IMR-90 (cell line): ENCODE results near the gene SMKR1. TPM values are rescaled to one million over a fixed set of nuclear protein-coding genes. Genes with fewer than 3 reads are reported as not detected.

ENCODE experiments used
- microRNA-seq, 2 experiments: library from miRNA; stranded (forward) in 1 of 2; unstranded in 1 of 2; fragments of 10-50 nt in 1 of 2; fragments of <30 nt in 1 of 2; gene quantifications in 1 of 2; microRNA quantifications in 1 of 2; one replicate each; pipeline versions ENCODE3 to v1.1.0; 2013 to 2020; ENCODE audit not compliant: insufficient read depth in 1 of 2, insufficient read length in 1 of 2, unreplicated experiment in 1 of 2
- polyA plus RNA-seq, 3 experiments: library from polyadenylated mRNA; depleted of rRNA; stranded (reverse); fragments of >200 nt; gene quantifications; 2 replicates each; pipeline ENCODE4 v1.2.3, GENCODE V29; 2012; ENCODE audit warnings: low replicate concordance in 1 of 3
- small RNA-seq, 5 experiments: library from RNA; depleted of rRNA; stranded (forward); fragments of <200 nt; gene quantifications; one replicate each; pipeline ENCODE3, GENCODE V24; 2012
- total RNA-seq: library from RNA; depleted of rRNA; stranded (reverse); fragments of >200 nt; gene quantifications from 2 replicates; pipeline ENCODE4 v1.2.3, GENCODE V29; 2012; rRNA removed

The SMKR1 gene
- total and polyA plus RNA-seq, 2 of the 4 experiments (the other 2 are of a cell fraction) = 0.26 TPM; not detected in 1

Small RNAs within 50 kb of the gene (microRNA-seq; reads per million reads assigned to microRNA genes)
- gene RNU1-72P (ENCODE audit: insufficient read depth, insufficient read length) (not detected), gene SNRPGP3 (ENCODE audit: insufficient read depth, insufficient read length) (not detected)

Small RNAs within 50 kb of the gene (small RNA-seq; reads per million reads assigned to genes)
- 0 reads per million in 5 experiments for gene RNU1-72P
- gene SNRPGP3 = 0 reads per million in 5 experiments

Other genes starting within 250 kb of the SMKR1 start
- gene STRIP2, start 68.1 kb upstream of the SMKR1 start, total RNA-seq = 2.2 and 3.0 TPM in 2 replicates
- 1.6 and 1.8 TPM in 2 replicates for gene STRIP2, start 68.1 kb upstream of the SMKR1 start, polyA plus RNA-seq (2012; rRNA removed)
- 12.2 and 15.8 TPM in 2 replicates for gene NRF1, start 109.2 kb downstream of the SMKR1 start, total RNA-seq
- 7.8 and 11.4 TPM in 2 replicates for gene NRF1, start 109.2 kb downstream of the SMKR1 start, polyA plus RNA-seq (2012; rRNA removed)